H1 (cell line): Measurements from ENCODE around the gene USH2A. TPM values are rescaled to one million over a fixed set of nuclear protein-coding genes. Genes with fewer than 3 reads are reported as not detected.

ENCODE experiments used
- CTCF ChIA-PET: fragments of 300-600 bp; sonication (Branson Sonifier 250); formaldehyde crosslinking; loops from one replicate; lab custom pipeline; 2021; ENCODE audit not compliant: partially characterized antibody; lab: Charles Lee
- POLR2A ChIA-PET: fragments of 300-600 bp; sonication (Branson Sonifier 250); formaldehyde crosslinking; loops from one replicate; lab custom pipeline; 2021; ENCODE audit warnings: inconsistent platforms; ENCODE audit not compliant: partially characterized antibody; lab: Charles Lee
- DNase-seq, 2 experiments: peaks; one replicate each; pipeline versions ENCODE4 v3.0.0 to v3.0.0-alpha.2; 2010 to 2022; ENCODE audit warnings: low spot score in 2 of 2, low read depth in 1 of 2, mixed read lengths in 1 of 2
- FAIRE-seq: peaks from 2 replicates; lab custom pipeline; 2011; peaks lifted over from hg19 to GRCh38; lab: Jason Lieb, UNC
- H2AFZ ChIP-seq: 2 replicates; pipeline ENCODE4 v1.8.1; 2012; ENCODE audit warnings: low read length, inconsistent platforms
- H2AK5ac ChIP-seq: 2 replicates; pipeline ENCODE4 v1.6.1; 2013; ENCODE audit warnings: low read depth, low read length
- H2BK120ac ChIP-seq: replicated peaks from 2 replicates; pipeline ENCODE3; 2013; ENCODE audit warnings: low read depth, low read length, inconsistent platforms
- H2BK12ac ChIP-seq: 2 replicates; pipeline ENCODE4 v1.6.1; 2013; ENCODE audit warnings: low read depth, low read length
- H2BK15ac ChIP-seq: 2 replicates; pipeline ENCODE4 v1.6.1; 2013; ENCODE audit warnings: low read length
- H2BK20ac ChIP-seq: 2 replicates; pipeline ENCODE4 v1.6.1; 2013; ENCODE audit warnings: low read length
- H2BK5ac ChIP-seq: 2 replicates; pipeline ENCODE4 v1.6.1; 2013; ENCODE audit warnings: low read depth, low read length
- H3K14ac ChIP-seq: 2 replicates; pipeline ENCODE4 v1.6.1; 2013; ENCODE audit warnings: inconsistent platforms; ENCODE audit not compliant: insufficient read length
- H3K18ac ChIP-seq: 2 replicates; pipeline ENCODE4 v1.6.1; 2013; ENCODE audit warnings: low read length; ENCODE audit errors: extremely low read depth
- H3K23ac ChIP-seq: 2 replicates; pipeline ENCODE4 v1.6.1; 2013; ENCODE audit warnings: inconsistent platforms; ENCODE audit not compliant: insufficient read length
- H3K23me2 ChIP-seq: 2 replicates; pipeline ENCODE4 v1.6.1; 2013; ENCODE audit warnings: low read depth, low read length
- H3K27ac ChIP-seq: 2 replicates; pipeline ENCODE4 v1.6.1; 2011; ENCODE audit warnings: low read depth, low read length, inconsistent platforms
- H3K27me3 ChIP-seq, 4 experiments: replicated peaks in 1 of 4; 1 replicate in 1 of 4; 2 replicates in 3 of 4; pipeline versions ENCODE4 v1.6.1 to v1.8.1; 2011 to 2013; ENCODE audit warnings: low read length in 3 of 4, mild to moderate bottlenecking in 3 of 4, inconsistent platforms in 2 of 4, mixed read lengths in 2 of 4, moderate library complexity in 1 of 4; ENCODE audit not compliant: control insufficient read depth in 3 of 4, insufficient read depth in 3 of 4; ENCODE audit errors: extremely low read depth in 1 of 4
- H3K36me3 ChIP-seq, 4 experiments: 2 replicates each; pipeline versions ENCODE4 v1.6.1 to v1.8.1; 2011 to 2013; ENCODE audit warnings: mild to moderate bottlenecking in 4 of 4, low read length in 3 of 4, moderate library complexity in 2 of 4, control low read depth in 1 of 4, inconsistent platforms in 1 of 4; ENCODE audit not compliant: insufficient read depth in 4 of 4, control insufficient read depth in 2 of 4
- H3K4ac ChIP-seq: replicated peaks from 2 replicates; pipeline ENCODE3; 2013; ENCODE audit warnings: low read length, low read depth, mixed read lengths, inconsistent platforms; ENCODE audit not compliant: insufficient read length
- H3K4me1 ChIP-seq, 4 experiments: replicated peaks in 1 of 4; 1 replicate in 1 of 4; 2 replicates in 3 of 4; pipeline versions ENCODE4 v1.6.1 to v1.8.1; 2011 to 2013; ENCODE audit warnings: low read length in 3 of 4, inconsistent platforms in 2 of 4, mixed read lengths in 1 of 4; ENCODE audit not compliant: insufficient read depth in 4 of 4, control insufficient read depth in 3 of 4
- H3K4me2 ChIP-seq, 2 experiments: 2 replicates each; pipeline versions ENCODE4 v1.6.1 to v1.8.1; 2011 to 2013; ENCODE audit warnings: low read depth in 2 of 2, low read length in 2 of 2, control low read depth in 1 of 2, inconsistent platforms in 1 of 2, mild to moderate bottlenecking in 1 of 2; ENCODE audit not compliant: insufficient read depth in 1 of 2
- H3K4me3 ChIP-seq, 4 experiments: fragments of 200-600, 300-600 bp in 1 of 4; sonication (generic), shearing (Covaris generic), sonication (Bioruptor Twin) in 1 of 4; 2 replicates each; pipeline versions ENCODE4 v1.5.1 to v1.8.1; 2011 to 2016; ENCODE audit warnings: low read length in 4 of 4, low read depth in 3 of 4, control low read depth in 2 of 4, inconsistent platforms in 2 of 4, mild to moderate bottlenecking in 2 of 4, mixed read lengths in 1 of 4, moderate library complexity in 1 of 4; ENCODE audit not compliant: insufficient read depth in 2 of 4; ENCODE audit errors: extremely low read depth in 1 of 4
- H3K56ac ChIP-seq: replicated peaks from 2 replicates; pipeline ENCODE3; 2013; ENCODE audit warnings: low read depth, mild to moderate bottlenecking, mixed read lengths, low read length, inconsistent platforms; ENCODE audit not compliant: insufficient read length
- H3K79me1 ChIP-seq: 2 replicates; pipeline ENCODE4 v1.6.1; 2013; ENCODE audit warnings: low read depth, low read length, control low read depth
- H3K79me2 ChIP-seq, 2 experiments: 2 replicates each; pipeline versions ENCODE4 v1.6.1 to v1.8.1; 2012 to 2013; ENCODE audit warnings: low read length in 2 of 2, mild to moderate bottlenecking in 2 of 2, inconsistent platforms in 1 of 2; ENCODE audit not compliant: insufficient read depth in 2 of 2, control insufficient read depth in 1 of 2
- H3K9ac ChIP-seq, 4 experiments: replicated peaks in 1 of 4; 1 replicate in 1 of 4; 2 replicates in 3 of 4; pipeline versions ENCODE4 v1.6.1 to v1.8.1; 2011 to 2013; ENCODE audit warnings: low read depth in 3 of 4, low read length in 3 of 4, control low read depth in 2 of 4, mild to moderate bottlenecking in 2 of 4, moderate library complexity in 2 of 4, inconsistent platforms in 1 of 4; ENCODE audit errors: extremely low read depth in 1 of 4
- H3K9me3 ChIP-seq, 2 experiments: 2 replicates each; pipeline versions ENCODE4 v1.6.1 to v1.8.1; 2012 to 2013; ENCODE audit warnings: mild to moderate bottlenecking in 2 of 2, moderate library complexity in 2 of 2, control low read depth in 1 of 2, inconsistent platforms in 1 of 2, low read depth in 1 of 2, low read length in 1 of 2, mixed read lengths in 1 of 2; ENCODE audit not compliant: insufficient read depth in 2 of 2
- H4K20me1 ChIP-seq, 2 experiments: replicated peaks in 1 of 2; 2 replicates each; pipeline versions ENCODE3 to v1.8.1; 2011 to 2013; ENCODE audit warnings: inconsistent platforms in 2 of 2, low read length in 2 of 2, mild to moderate bottlenecking in 1 of 2; ENCODE audit not compliant: insufficient read depth in 2 of 2, control insufficient read depth in 1 of 2
- H4K5ac ChIP-seq: 2 replicates; pipeline ENCODE4 v1.6.1; 2013; ENCODE audit warnings: low read length, low read depth, mixed read lengths, inconsistent platforms; ENCODE audit not compliant: insufficient read length
- H4K8ac ChIP-seq: 2 replicates; pipeline ENCODE4 v1.8.0; 2013; ENCODE audit warnings: mild to moderate bottlenecking, moderate library complexity, low read length, inconsistent platforms; ENCODE audit not compliant: insufficient read depth; ENCODE audit errors: extremely low read depth
- H4K91ac ChIP-seq: replicated peaks from 2 replicates; pipeline ENCODE3; 2013; ENCODE audit warnings: low read length, mixed read lengths, inconsistent platforms; ENCODE audit not compliant: insufficient read length
- BACH1 ChIP-seq: IDR thresholded peaks from 2 replicates; pipeline ENCODE4 v1.6.1; 2012; ENCODE audit warnings: low read length, improper control_type of control experiment
- BCL11A ChIP-seq, 2 experiments: IDR thresholded peaks; one replicate each; pipeline ENCODE4 v1.6.1; 2011; ENCODE audit warnings: low read depth in 2 of 2, low read length in 2 of 2, mild to moderate bottlenecking in 2 of 2
- CEBPB ChIP-seq: IDR thresholded peaks from 2 replicates; pipeline ENCODE4 v1.6.1; 2012; ENCODE audit warnings: low read depth, low read length
- CHD2 ChIP-seq: IDR thresholded peaks from 2 replicates; pipeline ENCODE4 v1.6.1; 2012; ENCODE audit warnings: low read length, improper control_type of control experiment
- EZH2 ChIP-seq: fragments of 200-600 bp; sonication (generic); IDR thresholded peaks from 2 replicates; pipeline ENCODE4 v1.7.1; 2012; ENCODE audit warnings: low read depth, mild to moderate bottlenecking, moderate library complexity, low read length, inconsistent platforms; ENCODE audit not compliant: severe bottlenecking
- JUN ChIP-seq: IDR thresholded peaks from 2 replicates; pipeline ENCODE4 v1.6.1; 2011; ENCODE audit warnings: low read depth, mild to moderate bottlenecking, improper control_type of control experiment, low read length
- MAFK ChIP-seq: IDR thresholded peaks from 2 replicates; pipeline ENCODE4 v1.6.1; 2012; ENCODE audit warnings: low read depth, mild to moderate bottlenecking, improper control_type of control experiment, low read length
- RAD21 ChIP-seq, 2 experiments: IDR thresholded peaks in 1 of 2; conservative IDR thresholded peaks in 1 of 2; 2 replicates each; pipeline ENCODE4 v1.6.1; 2011; ENCODE audit warnings: low read depth in 2 of 2, low read length in 2 of 2, improper control_type of control experiment in 1 of 2, inconsistent platforms in 1 of 2, mild to moderate bottlenecking in 1 of 2, moderate library complexity in 1 of 2
- SAP30 ChIP-seq: fragments of 300-600 bp; sonication (generic); IDR thresholded peaks from 2 replicates; pipeline ENCODE4 v1.7.1; 2012; ENCODE audit warnings: low read length, moderate library complexity, mild to moderate bottlenecking, inconsistent platforms; ENCODE audit not compliant: insufficient read depth, insufficient replicate concordance
- SP1 ChIP-seq: IDR thresholded peaks from 2 replicates; pipeline ENCODE4 v1.6.1; 2011; ENCODE audit warnings: low read depth, low read length
- TCF12 ChIP-seq: IDR thresholded peaks from 2 replicates; pipeline ENCODE4 v1.6.1; 2011; ENCODE audit warnings: low read depth, mild to moderate bottlenecking, low read length
- WGBS, 2 experiments: shearing (Covaris generic) in 1 of 2; methylation state at CpG; one replicate each; pipeline versions ENCODE4 v1.1.6 to v1.1.7; 2013 to 2015; ENCODE audit warnings: low lambda C conversion rate in 2 of 2, mixed read lengths in 2 of 2, inconsistent platforms in 1 of 2, low coverage in 1 of 2, missing lambda C conversion rate in 1 of 2; ENCODE audit not compliant: insufficient replicate concordance in 2 of 2, insufficient coverage in 1 of 2, insufficient read length in 1 of 2; ENCODE audit errors: extremely low coverage in 1 of 2, missing lambda C conversion rate in 1 of 2; 5-methylcytosine and 5-hydroxymethylcytosine counted together
- polyA plus RNA-seq, 7 experiments: library from polyadenylated mRNA; depleted of rRNA in 3 of 7; stranded (reverse) in 5 of 7; unstranded in 2 of 7; fragments of >200 nt in 5 of 7; fragments of 200-250 nt in 2 of 7; gene quantifications; 1 replicate in 5 of 7; 2 replicates in 1 of 7; 4 replicates in 1 of 7; pipeline versions ENCODE4 v1.2.1 to v1.2.3, GENCODE V29; 2011 to 2013; ENCODE audit warnings: missing spikeins in 2 of 7, mixed read lengths in 2 of 7
- total RNA-seq: library from RNA; stranded (reverse); fragmentation: NEBNext Ultra II Directional; extraction: Animal tissue kit (Norgen Biotek cat#: 25700); gene quantifications from 2 replicates; pipeline ENCODE4 v1.2.1, GENCODE V29; 2021
- TF ChIP-seq, protein P1 (sequence below): IDR thresholded peaks from 2 replicates; pipeline ENCODE4 v1.6.1; 2012; ENCODE audit warnings: inconsistent platforms

USH2A gene
- total and polyA plus RNA-seq, 2 of the 8 experiments (the other 6 are each of a cell fraction or from before 2014, with no cell fraction given), result 0.02 to 0.17 TPM

DNA sequence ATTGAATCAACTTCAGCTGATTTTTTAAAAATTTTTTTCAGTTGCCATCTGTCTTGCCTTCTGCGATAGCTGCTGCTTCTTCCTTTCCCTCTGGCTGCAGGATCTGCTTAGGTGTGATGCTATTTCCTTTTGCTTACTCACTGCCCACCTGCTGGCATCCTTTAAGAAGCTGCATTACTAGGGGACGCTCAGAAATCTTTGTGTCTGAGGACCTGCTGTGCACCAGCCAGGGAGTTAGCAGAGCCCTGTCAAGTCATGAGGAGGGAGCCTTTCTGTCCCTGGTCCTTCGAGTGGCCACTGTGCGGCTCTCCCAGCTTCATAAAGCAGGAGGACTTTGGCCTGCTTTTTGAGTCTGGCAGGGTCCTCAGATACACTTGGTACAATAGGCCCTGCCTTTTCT lies 327.8 kb downstream of the USH2A start:
- Histone ChIP-seq H2AFZ (no peak overlapping the region), H3K27me3 (no peaks in the 10 kb centered on the region), H3K4me3 (no peak overlapping the region), H3K9ac (no peak overlapping the region), H4K8ac (no peak overlapping the region), H3K23me2 (no peaks in the 10 kb centered on the region), H3K56ac (no peak overlapping the region), H3K79me2 (no peaks in the 10 kb centered on the region), H3K4me2 (peak overlapping the region in 1 of 2 experiments; percentile 16; a peak in 2 of 4 replicates), H4K91ac (no peak overlapping the region), H2AK5ac (0 out of 2 replicates have a peak overlapping the region, but pooled peaks have one; percentile 46), H3K4ac (no peak overlapping the region), H2BK15ac (no peak overlapping the region), H2BK20ac (no peak overlapping the region), H2BK12ac (peak overlapping the region; percentile 93; the same call in 1 of the 2 replicates), H3K18ac (no peak overlapping the region), H3K36me3 (no peaks in the 10 kb centered on the region), H4K5ac (no peak overlapping the region), H4K20me1 (no peaks in the 10 kb centered on the region), H3K4me1 (peaks cover 0 to 5% (median 2%) of the 10 kb centered on the region in 4 experiments; a peak in 2 of 7 replicates), H2BK120ac (peak overlapping the region; percentile 36), H3K9me3 (no peaks in the 10 kb centered on the region), H3K23ac (no peak overlapping the region), H3K27ac (no peak overlapping the region), H3K79me1 (no peaks in the 10 kb centered on the region), H3K14ac (no peak overlapping the region), H2BK5ac (peak overlapping the region; percentile 8; the same call in 1 of the 2 replicates)
- POLR2A ChIA-PET, result no interaction called here
- 60% methylated on average over 4 of the region's 4 CpGs; no CpG with 5 or more reads in 1 of the 2 experiments for WGBS, 2 experiments
- CTCF ChIA-PET, result interaction anchor here (0.8 to 1.2 kb wide), 3 partner anchors 24 to 112 kb away, joined by 3 read pairs; no protein-coding TSS in a partner anchor
- peak; percentile 28 for FAIRE-seq
- peak; percentile 39 to 55 for DNase-seq
- TF ChIP-seq EZH2 (no peak), RAD21 (IDR thresholded peaks at IDR 0.05 in 1 of 2, conservative IDR thresholded peaks at IDR 0.05 in 1 of 2; ENCODE audit: low read depth in 2 of 2, low read length in 2 of 2) (peak; percentile 4 to 14; a peak in 2 of 4 replicates), CHD2 (0 out of 2 replicates have a peak, but pooled peaks have one; percentile 34), SP1 (no peak), BCL11A (IDR thresholded peaks at IDR 0.05; ENCODE audit: low read depth in 2 of 2, low read length in 2 of 2) (no peak), TCF12 (no peak), JUN (no peak), MAFK (peak; percentile 83), CEBPB (0 out of 2 replicates have a peak, but pooled peaks have one; percentile 6), SAP30 (no peak), BACH1 (peak; percentile 93)
- TF ChIP-seq, protein P1, sequence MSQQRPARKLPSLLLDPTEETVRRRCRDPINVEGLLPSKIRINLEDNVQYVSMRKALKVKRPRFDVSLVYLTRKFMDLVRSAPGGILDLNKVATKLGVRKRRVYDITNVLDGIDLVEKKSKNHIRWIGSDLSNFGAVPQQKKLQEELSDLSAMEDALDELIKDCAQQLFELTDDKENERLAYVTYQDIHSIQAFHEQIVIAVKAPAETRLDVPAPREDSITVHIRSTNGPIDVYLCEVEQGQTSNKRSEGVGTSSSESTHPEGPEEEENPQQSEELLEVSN, result peak; percentile 13; the same call in 1 of the 2 replicates
